GM18502 (cell line): Measurements from ENCODE around the gene MLIP.
"Not testable (repeated sequence)": the region's sequence is repeated elsewhere in the genome, so short reads cannot be mapped to it uniquely, and the experiment has no call there.

Source experiments
- ATAC-seq: cut with Tn5 transposase; IDR thresholded peaks from one replicate; pipeline ENCODE4 v1.9.1; 2021; ENCODE audit warnings: mild to moderate bottlenecking; ENCODE audit not compliant: unreplicated experiment, poor library complexity

Gene MLIP

GRCh38 chr6:54138795-54139194, 27.6 kb downstream of the MLIP start:
- no peak for ATAC-seq

- no peak for ATAC-seq
Observed at GRCh38 chr6:54140811-54141210, 29.6 kb downstream of the MLIP start.

GRCh38 chr6:54142889-54143519, 31.8 kb downstream of the MLIP start:
- no peak for ATAC-seq

DNA sequence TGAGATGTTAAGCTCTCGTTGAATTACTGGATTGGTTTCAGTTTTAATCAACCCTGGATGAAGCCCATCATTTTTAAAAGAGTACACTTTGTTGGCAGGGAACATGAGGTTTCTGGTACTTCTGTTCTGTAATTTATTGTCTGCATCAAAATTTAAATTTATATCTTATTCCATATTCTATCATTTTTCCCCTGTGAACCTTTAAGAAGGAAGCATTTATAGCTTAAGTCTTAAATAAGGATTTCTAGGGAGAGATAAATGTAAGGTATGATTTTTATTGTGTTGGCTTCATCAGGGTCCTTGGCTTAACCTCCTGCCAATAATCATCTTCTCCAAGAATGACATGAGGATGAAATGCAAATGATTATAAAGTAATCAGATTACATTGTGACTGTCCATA, 40.6 kb downstream of the MLIP start:
- ATAC-seq = no peak

DNA sequence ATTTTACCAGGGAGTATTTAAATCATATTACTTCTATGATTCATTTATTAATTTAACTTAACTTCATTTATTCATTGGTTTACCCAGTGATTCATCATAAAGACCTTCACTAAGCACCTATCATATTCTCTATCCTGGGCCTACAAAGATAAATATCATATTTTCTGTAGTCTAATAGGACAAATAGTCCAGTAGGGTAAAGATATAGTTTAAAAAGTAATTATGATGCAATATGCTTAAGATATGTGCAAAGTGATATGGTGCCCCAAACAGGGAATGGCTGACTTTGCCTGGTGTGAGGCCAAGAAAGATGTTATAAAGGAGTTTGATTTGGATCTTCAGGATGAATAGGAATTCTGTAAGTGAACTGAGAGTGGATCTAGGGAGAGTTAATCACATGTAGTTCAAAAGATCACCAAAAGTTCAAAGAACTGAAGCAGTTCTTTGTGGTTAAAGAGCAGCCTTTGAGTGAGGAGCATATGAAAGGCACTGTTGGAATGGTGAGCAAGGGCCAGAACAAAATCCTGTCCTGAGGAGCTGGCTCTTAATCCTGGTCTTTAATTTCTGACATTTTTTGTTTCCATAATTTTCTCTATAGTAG, 45.5 kb downstream of the MLIP start:
- no peak for ATAC-seq

DNA sequence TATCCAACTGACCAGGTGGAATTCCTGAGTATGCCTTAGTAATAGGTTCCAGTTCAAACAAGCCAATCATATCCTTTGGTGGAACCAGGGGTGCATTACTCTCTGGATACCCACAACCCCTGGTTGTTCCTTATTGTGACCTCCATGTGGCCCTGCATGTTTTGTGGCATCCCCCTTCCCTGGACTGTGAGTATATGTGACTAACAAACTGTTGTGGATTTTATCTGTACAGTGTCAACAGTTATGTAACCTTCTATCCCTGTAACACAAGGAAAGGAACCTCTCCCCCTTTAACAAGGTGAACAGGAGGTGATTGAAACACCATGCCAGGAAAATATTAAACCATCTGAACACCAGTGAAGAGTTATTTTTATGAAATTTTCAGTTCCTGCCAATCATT, 46.2 kb downstream of the MLIP start:
- ATAC-seq = no peak

GRCh38 chr6:54173089-54173488, 61.8 kb downstream of the MLIP start:
- no peak for ATAC-seq

GRCh38 chr6:54179152-54179551, 67.9 kb downstream of the MLIP start:
- ATAC-seq = no peak

DNA sequence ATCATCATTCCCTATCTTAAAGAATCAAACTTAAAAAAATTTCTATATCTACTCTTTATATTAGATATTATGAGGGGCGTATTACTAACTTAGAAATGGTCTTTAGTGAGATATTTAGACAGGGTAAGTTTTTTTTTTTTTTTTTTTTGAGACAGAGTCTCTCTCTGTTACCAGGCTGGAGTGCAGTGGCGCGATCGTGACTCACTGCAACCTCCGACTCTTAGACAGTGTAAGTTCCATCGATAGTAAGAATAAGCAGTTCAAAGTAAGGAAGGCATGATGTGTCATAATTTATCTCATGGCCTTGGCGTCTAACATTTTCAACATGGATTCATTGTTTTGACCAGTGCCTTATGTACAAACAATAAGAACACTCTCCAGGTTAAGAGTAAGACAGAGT, 72.4 kb downstream of the MLIP start:
- ATAC-seq = no peak

- ATAC-seq = no peak
Observed at GRCh38 chr6:54185885-54186284, 74.6 kb downstream of the MLIP start.

- no peak for ATAC-seq
Observed at GRCh38 chr6:54188846-54189245, 77.6 kb downstream of the MLIP start.

GRCh38 chr6:54191461-54191860, 80.2 kb downstream of the MLIP start:
- no peak for ATAC-seq

- no peak for ATAC-seq
Observed at GRCh38 chr6:54192993-54193392, 81.8 kb downstream of the MLIP start.

GRCh38 chr6:54193560-54193959, 82.3 kb downstream of the MLIP start:
- ATAC-seq = no peak

- no peak for ATAC-seq
Observed at GRCh38 chr6:54194067-54194466, 82.8 kb downstream of the MLIP start.

DNA sequence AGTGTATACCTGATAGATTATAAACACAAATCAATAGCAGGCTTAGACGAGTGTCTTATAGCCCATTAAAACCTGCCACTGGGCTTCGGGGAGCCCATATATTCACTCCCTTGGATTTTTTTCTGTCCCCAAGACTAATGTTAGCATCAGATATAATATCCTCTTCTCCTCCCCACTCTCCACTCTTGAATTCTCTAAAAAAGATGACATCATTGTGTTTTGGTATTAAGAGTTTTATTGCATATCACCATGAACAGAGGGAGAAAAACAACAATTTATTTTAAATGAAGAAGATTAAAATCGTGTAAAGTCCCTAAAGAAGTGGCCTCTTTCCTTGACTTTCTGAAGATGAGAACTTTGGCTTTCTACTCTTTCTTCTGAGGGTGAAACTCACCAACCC, 84.4 kb downstream of the MLIP start:
- ATAC-seq = no peak

- no peak for ATAC-seq
Observed at GRCh38 chr6:54196905-54197304, 85.7 kb downstream of the MLIP start.

GRCh38 chr6:54198134-54198533, 86.9 kb downstream of the MLIP start:
- ATAC-seq = no peak

DNA sequence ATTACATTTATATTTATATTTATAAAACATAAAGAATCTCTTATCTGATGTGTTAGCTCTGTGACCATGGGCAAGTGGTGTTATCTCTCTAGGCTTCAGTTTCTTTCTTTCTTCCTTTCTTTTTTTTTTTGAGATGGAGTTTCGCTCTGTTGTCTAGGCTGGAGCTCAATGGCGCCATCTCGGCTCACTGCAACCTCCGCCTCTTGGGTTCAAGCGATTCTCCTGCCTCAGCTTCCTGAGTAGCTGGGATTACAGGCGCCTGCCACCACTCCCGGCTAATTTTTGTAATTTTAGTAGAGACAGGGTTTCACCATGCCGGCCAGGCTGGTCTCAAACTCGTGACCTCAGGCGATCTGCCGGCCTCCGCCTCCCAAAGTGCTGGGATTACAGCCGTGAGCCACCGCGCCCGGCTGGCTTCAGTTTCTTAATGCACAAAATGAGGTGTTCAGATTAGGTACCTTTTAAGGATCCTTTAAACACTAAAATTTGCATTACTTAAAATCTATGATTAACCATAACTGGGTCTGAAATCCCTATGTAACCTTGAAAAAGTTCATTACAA, 92.3 kb downstream of the MLIP start:
- not testable (repeated sequence) for ATAC-seq

DNA sequence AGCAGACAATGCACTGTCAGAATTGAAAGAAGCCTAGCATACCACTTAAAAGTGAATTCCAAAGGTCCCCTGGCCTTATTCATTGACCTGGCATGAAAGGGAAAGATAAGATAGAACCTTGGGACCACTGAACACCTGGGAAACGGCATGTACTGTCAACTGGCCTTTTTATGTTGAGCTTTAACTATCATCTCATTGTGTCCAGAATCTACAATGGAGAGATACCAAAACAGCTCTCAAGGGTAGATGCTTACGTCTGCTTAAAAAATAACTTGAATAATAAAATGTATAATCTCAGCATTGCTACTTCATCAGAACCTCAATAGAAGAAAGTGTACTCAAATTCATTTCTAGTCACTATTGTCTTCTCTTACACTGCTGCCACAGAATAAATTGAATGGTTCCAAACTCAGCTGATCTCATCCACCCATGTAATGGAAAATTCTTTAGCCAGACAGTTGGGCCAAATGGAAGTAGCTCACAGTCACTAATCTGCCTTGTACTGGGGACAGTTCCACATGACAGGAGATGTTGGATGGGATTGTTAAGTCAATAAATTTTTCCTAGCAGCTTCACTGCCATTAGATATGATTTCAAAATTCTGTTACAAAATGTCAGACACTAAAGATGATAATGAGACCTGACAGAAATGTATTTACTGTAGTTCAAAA, 93.8 kb downstream of the MLIP start:
- no peak for ATAC-seq

GRCh38 chr6:54206510-54206909, 95.3 kb downstream of the MLIP start:
- no peak for ATAC-seq

- ATAC-seq = not testable (repeated sequence)
Observed at GRCh38 chr6:54209983-54210382, 98.7 kb downstream of the MLIP start.
